Measurements from ENCODE around the gene RAET1L.
"Not testable (repeated sequence)": the region's sequence is repeated elsewhere in the genome, so short reads cannot be mapped to it uniquely, and the experiment has no call there.

Gene RAET1L

GRCh38 chr6:150043501-150044412, 18.4 kb upstream of the RAET1L start:
- FAIRE-seq: no peak

- FAIRE-seq: no peak
These were observed 17.8 kb upstream of the RAET1L start for GRCh38 chr6:150043096-150043495.

- no peak for FAIRE-seq
These were observed 13.1 kb upstream of the RAET1L start for GRCh38 chr6:150038202-150039062.

- FAIRE-seq: no peak
These were observed 12.3 kb upstream of the RAET1L start for GRCh38 chr6:150037526-150038201.

DNA sequence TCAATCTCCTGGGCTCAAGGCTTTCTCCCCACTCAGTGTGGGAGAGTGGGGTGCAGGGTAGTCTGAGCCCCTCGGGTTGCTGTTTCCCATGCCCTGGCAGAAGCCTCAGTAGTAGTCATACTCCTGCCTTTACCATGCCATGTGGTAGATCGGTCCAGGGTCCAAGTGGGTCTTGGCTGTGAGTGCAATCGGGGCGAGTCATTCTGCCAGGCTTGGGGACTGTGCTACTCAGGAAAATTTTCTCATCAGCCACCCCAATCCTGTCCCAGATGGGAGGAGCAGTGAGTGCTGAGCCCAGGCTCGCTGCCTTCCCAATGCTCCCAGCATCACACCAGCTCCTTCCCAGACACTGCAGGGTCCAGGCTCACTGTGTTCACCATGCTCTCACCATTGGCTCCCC, 10.7 kb upstream of the RAET1L start:
- FAIRE-seq: no peak

GRCh38 chr6:150033207-150033771, 8.0 kb upstream of the RAET1L start:
- no peak for FAIRE-seq

GRCh38 chr6:150032598-150032997, 7.3 kb upstream of the RAET1L start:
- no peak for FAIRE-seq

DNA sequence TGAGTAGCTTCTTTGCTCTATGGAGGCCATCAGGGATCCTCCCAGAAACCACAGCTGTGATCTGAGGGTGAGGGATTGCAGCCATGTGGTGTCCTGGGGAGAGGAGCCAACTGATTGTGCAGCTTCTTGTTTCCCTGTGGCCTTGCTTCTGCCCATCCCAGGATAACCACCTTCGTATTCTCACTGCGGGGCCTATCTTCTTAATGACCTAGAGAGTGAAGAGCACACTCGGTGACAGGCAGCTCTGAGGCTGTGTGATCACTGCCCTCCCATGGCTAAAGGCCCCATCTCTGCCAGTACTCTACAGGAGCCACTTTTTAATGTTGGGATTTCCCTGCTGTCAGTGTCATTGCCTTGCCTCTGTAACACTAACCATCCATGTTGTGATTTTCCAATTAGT, 5.3 kb upstream of the RAET1L start:
- no peak for FAIRE-seq

GRCh38 chr6:150029749-150030148, 4.4 kb upstream of the RAET1L start:
- no peak for FAIRE-seq

GRCh38 chr6:150029276-150029675, 3.9 kb upstream of the RAET1L start:
- no peak for FAIRE-seq

DNA sequence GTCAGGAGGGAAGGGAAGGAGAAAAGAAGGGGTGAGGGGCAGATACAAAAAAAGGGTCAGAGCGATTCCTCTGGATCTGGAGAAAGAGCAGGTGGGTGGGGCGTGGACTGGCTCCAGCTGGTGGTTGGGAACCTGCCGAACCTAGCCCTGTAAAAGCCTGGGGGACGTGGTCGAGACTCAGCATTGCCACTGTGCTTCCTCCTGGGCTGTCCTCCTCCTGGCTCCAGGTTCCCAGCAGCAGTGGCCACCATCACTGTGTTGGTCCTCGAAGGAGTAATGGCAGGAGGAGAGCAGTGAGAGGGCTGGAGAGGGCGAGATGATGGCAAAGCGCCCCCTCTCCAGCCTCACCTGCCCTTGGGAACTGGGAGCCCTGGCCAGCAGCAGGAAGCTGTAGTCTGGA, 3.5 kb upstream of the RAET1L start:
- FAIRE-seq: no peak

DNA sequence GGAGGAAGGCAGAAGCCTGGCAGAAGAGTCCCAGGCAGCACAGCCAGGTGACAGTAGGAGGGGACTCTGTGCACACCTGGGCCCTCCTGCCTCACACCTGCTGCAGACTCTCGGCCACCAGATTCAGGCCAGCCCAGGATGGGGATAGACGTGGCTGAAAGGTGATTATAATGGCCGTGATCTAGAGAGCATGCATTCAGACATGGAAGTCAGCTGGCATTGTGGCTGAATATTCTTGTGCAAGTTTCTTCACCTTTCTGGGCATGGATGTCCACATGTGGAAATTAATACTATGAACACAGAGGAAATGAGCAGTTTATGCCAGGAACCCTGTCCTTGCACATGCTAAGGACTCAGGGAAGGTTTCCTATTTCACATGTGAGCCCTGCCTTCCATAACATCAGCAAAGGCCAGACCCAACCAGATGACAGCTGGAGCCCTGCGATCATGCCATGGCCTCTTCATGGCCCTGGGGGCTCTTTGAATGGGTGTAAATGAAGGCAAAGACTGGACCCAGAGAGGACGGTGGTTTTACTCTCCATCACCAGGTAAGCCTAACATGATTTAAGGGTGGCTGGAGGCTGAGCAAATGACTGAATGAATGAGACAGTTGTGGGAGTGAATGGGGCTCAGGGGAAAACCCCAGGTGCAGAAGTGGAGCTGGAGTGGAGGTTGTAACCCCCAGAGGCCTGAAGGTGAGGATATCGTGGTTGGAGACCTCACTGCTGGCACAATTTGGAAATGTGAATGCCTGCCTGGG, 2.7 kb upstream of the RAET1L start:
- no peak for FAIRE-seq

GRCh38 chr6:150026976-150027805, 1.9 kb upstream of the RAET1L start:
- no peak for FAIRE-seq

- FAIRE-seq: no peak
These were observed 631 bp downstream of the RAET1L start for GRCh38 chr6:150024646-150025155.

GRCh38 chr6:150024021-150024420, 1.3 kb downstream of the RAET1L start:
- FAIRE-seq: not testable (repeated sequence)

GRCh38 chr6:150021870-150022269, 3.5 kb downstream of the RAET1L start:
- FAIRE-seq: not testable (repeated sequence)

DNA sequence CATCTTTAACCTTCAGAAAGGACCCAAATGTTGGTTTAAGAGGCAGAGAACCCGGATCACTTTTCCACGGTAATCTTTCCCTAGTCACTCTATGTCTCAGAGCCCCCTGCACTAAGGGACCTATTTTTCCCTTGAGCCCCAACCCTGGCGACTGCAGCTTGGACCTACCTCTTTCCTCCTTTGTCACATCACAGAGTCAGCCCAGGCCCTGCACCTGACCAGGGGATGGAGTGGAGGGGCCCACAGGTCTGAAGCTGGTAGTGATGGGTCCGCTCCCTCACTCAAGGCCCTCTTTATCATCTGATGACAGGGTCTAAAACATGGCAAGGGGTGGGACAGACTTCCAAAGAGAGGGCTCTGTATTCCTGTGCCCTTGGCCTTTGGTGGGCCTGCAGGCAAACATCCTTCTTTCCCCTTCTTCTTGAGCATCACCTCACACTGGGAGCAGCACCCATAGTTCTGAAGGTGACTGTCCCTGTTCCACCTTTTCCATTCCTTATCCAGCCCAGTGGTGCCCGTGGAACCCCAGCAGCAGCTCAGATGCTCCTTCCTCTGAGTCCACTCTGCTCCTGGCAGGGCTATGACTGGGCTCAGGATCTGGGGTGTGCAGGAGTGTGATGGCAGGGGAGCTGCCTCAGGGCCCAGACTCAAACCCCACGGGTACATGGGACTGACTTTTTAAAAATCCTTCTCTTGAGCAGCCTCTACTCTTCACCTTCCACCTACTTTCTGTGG, 6.3 kb downstream of the RAET1L start:
- no peak for FAIRE-seq

DNA sequence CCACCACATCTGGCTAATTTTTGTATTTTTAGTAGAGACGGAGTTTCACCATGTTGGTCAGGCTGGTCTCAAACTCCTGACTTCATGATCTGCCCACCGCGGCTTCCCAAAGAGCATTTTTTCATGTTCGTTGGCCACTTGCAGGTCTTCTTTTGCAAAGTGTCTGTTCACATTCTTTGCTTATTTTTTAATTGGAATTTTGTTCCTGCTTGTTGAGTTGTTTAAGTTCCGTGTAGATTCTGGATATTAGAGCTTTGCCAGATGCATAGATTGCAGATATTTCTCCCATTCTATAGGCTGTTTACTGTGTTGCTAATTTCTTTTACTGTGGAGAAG, 8.2 kb downstream of the RAET1L start:
- FAIRE-seq: not testable (repeated sequence)

DNA sequence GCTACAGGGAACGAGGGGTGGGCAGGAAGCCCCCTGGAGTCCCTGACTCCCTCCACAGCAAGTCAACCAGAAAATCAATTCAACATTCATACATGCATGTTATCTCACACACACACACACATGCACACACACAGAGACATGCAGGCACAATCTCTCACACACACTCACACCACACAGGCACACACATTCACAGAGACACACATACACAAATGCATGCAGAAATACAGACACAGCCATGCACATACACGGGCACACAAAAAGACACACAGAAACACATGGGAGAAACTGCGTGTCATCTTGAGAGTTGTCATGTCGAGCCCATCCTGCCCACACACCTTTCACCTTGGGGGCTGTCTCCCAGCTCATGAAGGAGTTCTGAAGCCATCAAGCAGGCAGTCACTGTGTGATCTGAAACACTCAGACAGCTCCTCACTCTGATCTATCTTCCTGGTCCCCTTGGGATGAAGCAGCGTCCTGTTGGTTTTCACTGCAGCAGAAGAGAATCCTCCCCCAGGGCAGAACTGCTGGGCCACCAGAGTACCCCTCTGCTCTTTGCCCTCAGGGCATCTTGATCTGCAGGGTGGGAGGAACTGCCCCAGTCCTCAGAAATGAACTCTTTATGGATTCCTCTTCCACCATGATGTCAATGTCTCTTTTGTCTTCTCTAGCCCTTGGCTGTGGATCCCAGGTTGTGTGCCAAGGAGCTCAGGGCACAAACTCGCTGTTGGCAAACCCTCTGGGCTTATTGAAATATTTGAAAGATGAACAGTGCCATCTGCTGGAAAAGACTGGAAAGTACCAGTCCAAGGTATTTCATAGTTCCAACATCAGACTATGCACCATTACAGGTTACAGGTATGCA, 8.8 kb downstream of the RAET1L start:
- FAIRE-seq: no peak

Measured in endometrium (tissue), 2 donors.